NOMO-1 treated with dmso at 0.1 percent for 144 hours (cell line): ENCODE measurements around the gene SAMD3.
"Not testable (repeated sequence)": the region's sequence is repeated elsewhere in the genome, so short reads cannot be mapped to it uniquely, and the experiment has no call there.

Experiments
- DNase-seq: peaks from one replicate; lab custom pipeline; 2025; ENCODE audit not compliant: unreplicated experiment; lab: John Stamatoyannopoulos, UW

SAMD3 gene

GRCh38 chr6:130138116-130138908, 84.4 kb downstream of the SAMD3 start:
- DNase-seq: no peak

DNA sequence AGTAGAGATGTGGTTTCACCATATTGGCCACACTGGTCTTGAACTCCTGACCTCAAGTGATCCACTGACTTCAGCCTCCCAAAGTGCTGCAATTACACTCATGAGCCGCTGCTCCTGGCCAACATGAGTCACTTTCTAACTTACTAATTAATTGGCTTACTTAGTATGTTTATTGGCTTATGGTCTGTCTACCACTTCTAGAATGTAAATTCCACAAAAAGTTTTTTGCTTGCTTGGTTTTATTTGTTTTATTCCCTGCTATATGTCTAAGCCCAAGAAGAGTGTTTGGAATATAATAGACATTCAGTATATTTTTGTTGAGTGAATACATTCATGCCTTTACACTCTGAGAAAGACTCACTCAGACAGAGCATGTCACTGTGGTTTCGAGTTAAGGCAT, 86.0 kb downstream of the SAMD3 start:
- DNase-seq: no peak

- DNase-seq: no peak
Observed at GRCh38 chr6:130134582-130134981, 88.2 kb downstream of the SAMD3 start.

GRCh38 chr6:130132286-130132701, 90.5 kb downstream of the SAMD3 start:
- no peak for DNase-seq

GRCh38 chr6:130129762-130130246, 92.9 kb downstream of the SAMD3 start:
- no peak for DNase-seq

- DNase-seq: peak; percentile 20
Observed at GRCh38 chr6:130128326-130128725, 94.4 kb downstream of the SAMD3 start.

- DNase-seq: no peak
Observed at GRCh38 chr6:130127195-130127594, 95.6 kb downstream of the SAMD3 start.

- DNase-seq: no peak
Observed at GRCh38 chr6:130122243-130122642, 100.5 kb downstream of the SAMD3 start.

- no peak for DNase-seq
Observed at GRCh38 chr6:130120731-130121130, 102.0 kb downstream of the SAMD3 start.

- DNase-seq: no peak
Observed at GRCh38 chr6:130119211-130119610, 103.5 kb downstream of the SAMD3 start.

DNA sequence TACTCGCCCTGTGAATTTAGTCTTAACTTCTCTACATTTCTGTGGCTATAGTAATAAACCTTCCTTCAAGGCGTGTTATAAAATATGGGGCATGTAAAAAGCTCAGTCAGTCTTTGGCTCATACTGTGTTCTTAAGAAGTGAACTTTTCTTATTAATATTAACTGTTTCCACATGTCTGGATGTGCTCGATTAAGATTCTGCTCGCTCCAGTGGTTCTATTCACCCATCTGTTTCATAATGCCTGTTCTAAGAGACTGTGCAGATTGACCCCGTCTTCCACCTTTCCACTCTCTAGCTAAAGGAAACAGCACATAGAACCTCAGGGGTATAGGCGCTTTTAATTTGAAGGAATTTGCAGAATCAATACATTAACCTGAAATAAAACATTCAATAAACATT, 104.5 kb downstream of the SAMD3 start:
- DNase-seq: no peak

- not testable (repeated sequence) for DNase-seq
Observed at GRCh38 chr6:130117187-130117701, 105.5 kb downstream of the SAMD3 start.

DNA sequence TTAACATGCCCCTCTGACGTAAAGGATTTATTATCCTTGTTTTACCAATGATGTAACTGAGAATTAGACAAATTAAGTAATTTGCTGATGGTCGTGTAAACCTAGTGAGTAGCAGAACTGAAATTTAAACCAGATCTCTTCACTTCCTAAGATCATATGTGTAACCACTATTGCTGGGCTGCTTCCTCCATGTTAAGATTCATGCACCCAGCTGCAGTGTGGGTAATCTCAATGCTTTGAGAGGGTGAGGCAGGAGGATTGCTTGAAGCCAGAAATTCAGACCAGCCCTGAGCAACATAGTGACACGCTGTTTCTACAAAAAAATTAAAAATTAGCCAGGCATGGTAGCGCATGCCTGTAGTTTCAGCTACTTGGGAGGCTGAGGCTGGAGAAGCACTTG, 106.5 kb downstream of the SAMD3 start:
- no peak for DNase-seq

GRCh38 chr6:130115036-130115435, 107.7 kb downstream of the SAMD3 start:
- DNase-seq: no peak

DNA sequence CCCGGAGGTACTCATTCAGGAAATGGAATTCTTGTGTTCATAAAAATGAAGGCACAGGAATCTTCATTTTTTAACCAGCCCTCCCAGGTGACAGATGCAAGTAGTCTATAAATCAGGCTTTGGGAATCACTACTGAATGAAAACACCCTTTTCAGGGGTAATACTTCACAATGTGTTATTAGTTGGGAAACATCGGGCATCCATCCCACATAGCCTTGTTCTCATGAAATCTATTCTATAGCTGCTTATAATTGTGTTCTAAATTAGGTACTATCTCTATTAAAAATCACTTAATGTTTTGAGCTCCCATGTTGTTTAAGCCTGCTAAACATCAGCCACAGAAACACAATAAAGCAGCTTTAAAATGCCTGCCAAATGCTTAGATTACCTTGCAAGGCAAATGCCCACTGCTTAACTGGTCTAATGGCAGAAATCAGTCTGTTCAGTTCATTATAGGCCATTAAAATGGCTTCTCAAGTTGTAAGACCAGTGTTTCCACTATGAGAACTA, 109.5 kb downstream of the SAMD3 start:
- no peak for DNase-seq

- DNase-seq: no peak
Observed at GRCh38 chr6:130111031-130111430, 111.7 kb downstream of the SAMD3 start.

DNA sequence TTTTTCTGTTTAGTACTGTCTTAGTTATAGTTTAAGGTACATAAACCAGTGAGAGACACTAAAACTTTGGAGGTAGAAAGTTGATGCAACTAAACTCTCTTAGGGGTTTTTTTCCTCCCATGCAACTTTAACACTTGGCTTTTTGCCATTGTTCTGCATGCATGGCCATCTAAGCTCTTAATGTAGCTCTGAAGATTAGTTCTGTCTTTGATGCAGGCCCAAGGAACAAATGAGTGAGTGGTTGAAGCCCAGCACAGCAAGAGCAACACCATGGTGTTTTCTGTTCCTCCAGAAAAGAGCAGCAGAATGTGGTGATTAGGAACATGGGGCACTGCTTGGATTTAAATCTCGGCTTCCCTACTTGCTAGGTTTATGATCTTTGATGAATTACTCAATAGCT, 115.0 kb downstream of the SAMD3 start:
- no peak for DNase-seq

- DNase-seq: peak; percentile 61
Observed at GRCh38 chr6:130105996-130106704, 116.6 kb downstream of the SAMD3 start.

- DNase-seq: no peak
Observed at GRCh38 chr6:130099119-130099518, 123.6 kb downstream of the SAMD3 start.

DNA sequence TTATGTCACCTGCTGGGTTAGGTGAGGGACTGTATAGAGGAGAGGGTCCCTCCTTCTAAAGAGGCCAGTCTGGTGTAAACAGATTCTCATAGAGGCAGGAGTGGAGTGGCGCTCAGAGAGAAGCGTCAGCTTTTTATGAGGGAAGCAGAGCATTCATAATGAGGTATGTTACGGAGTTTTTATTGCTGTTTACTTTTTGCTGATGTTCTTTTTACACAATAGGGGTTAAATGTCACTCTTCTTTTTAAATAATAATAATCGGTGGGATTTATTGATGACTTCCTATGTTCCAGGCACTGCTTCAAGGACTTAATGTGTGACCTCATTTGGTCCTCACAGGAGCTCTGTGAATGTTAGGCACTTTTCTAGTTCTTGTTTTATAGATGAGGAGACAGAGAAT, 124.4 kb downstream of the SAMD3 start:
- DNase-seq: no peak
